ENCODE measurements around the gene UBE2G1.

DNA sequence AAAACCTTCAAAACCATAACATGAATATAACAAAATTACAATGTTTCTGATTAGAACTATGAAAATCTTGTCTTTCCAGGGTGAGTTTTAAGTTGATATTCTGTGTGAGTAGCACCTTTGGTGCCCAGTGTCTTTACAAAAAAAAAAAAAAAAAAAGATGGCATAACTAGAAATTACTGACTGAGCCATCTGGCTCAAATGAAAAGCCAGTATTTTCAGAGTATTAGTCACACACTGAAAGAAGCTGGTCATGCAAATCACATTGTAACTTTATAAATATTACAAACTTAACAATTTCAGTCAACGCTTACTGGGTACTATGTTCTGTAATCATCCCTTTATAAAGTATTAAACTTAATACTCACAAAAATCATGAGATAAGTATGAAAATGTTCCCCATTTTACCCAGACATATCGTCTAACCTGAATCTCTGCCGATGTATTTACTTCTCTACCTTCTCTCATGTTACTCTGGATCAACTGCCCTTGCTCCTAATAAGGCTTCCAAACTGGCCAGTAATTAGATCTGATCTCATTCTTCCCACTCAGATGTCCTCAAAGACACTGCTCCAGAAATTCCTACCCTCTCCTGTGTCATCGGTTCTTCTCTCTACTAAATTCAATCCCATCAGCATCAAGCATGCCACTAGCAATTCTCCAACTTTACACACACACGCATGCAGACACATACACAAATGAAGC, 25.4 kb downstream of the UBE2G1 start:
- TF ChIP-seq SRF (IDR thresholded peaks at IDR 0.05; ENCODE audit: low read depth): no peak
- TF ChIP-seq, protein P1, sequence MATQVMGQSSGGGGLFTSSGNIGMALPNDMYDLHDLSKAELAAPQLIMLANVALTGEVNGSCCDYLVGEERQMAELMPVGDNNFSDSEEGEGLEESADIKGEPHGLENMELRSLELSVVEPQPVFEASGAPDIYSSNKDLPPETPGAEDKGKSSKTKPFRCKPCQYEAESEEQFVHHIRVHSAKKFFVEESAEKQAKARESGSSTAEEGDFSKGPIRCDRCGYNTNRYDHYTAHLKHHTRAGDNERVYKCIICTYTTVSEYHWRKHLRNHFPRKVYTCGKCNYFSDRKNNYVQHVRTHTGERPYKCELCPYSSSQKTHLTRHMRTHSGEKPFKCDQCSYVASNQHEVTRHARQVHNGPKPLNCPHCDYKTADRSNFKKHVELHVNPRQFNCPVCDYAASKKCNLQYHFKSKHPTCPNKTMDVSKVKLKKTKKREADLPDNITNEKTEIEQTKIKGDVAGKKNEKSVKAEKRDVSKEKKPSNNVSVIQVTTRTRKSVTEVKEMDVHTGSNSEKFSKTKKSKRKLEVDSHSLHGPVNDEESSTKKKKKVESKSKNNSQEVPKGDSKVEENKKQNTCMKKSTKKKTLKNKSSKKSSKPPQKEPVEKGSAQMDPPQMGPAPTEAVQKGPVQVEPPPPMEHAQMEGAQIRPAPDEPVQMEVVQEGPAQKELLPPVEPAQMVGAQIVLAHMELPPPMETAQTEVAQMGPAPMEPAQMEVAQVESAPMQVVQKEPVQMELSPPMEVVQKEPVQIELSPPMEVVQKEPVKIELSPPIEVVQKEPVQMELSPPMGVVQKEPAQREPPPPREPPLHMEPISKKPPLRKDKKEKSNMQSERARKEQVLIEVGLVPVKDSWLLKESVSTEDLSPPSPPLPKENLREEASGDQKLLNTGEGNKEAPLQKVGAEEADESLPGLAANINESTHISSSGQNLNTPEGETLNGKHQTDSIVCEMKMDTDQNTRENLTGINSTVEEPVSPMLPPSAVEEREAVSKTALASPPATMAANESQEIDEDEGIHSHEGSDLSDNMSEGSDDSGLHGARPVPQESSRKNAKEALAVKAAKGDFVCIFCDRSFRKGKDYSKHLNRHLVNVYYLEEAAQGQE (IDR thresholded peaks at IDR 0.05; ENCODE audit: low read depth): no peak
- no peak for TF ChIP-seq CEBPB (IDR thresholded peaks at IDR 0.05; ENCODE audit: low read depth)
- no peak for TF ChIP-seq EZH2phosphoT487 (IDR thresholded peaks at IDR 0.05; ENCODE audit: borderline replicate concordance)
- TF ChIP-seq, protein P2, sequence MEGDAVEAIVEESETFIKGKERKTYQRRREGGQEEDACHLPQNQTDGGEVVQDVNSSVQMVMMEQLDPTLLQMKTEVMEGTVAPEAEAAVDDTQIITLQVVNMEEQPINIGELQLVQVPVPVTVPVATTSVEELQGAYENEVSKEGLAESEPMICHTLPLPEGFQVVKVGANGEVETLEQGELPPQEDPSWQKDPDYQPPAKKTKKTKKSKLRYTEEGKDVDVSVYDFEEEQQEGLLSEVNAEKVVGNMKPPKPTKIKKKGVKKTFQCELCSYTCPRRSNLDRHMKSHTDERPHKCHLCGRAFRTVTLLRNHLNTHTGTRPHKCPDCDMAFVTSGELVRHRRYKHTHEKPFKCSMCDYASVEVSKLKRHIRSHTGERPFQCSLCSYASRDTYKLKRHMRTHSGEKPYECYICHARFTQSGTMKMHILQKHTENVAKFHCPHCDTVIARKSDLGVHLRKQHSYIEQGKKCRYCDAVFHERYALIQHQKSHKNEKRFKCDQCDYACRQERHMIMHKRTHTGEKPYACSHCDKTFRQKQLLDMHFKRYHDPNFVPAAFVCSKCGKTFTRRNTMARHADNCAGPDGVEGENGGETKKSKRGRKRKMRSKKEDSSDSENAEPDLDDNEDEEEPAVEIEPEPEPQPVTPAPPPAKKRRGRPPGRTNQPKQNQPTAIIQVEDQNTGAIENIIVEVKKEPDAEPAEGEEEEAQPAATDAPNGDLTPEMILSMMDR (IDR thresholded peaks at IDR 0.05 in 2 of 3, conservative IDR thresholded peaks at IDR 0.05 in 1 of 3; ENCODE audit: borderline replicate concordance in 1 of 3, insufficient read depth in 1 of 3, low read depth in 2 of 3, low read length in 2 of 3): no peak
- no peak for TF ChIP-seq POLR2A (IDR thresholded peaks at IDR 0.05; ENCODE audit: borderline replicate concordance, extremely low read depth, insufficient read depth, insufficient read length)
- TF ChIP-seq EZH2 (IDR thresholded peaks at IDR 0.05): no peak
- no peak for TF ChIP-seq ZNF274 (IDR thresholded peaks at IDR 0.05; ENCODE audit: low read depth, low read length)
- TF ChIP-seq, protein P3, sequence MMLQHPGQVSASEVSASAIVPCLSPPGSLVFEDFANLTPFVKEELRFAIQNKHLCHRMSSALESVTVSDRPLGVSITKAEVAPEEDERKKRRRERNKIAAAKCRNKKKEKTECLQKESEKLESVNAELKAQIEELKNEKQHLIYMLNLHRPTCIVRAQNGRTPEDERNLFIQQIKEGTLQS (IDR thresholded peaks at IDR 0.05): no peak
- TF ChIP-seq CBX3 (IDR thresholded peaks at IDR 0.05; ENCODE audit: low read depth): no peak

Data from HCT116 (cell line).